ENCODE data around the gene GNGT1. TPM values are rescaled to one million over a fixed set of nuclear protein-coding genes. Genes with fewer than 3 reads are reported as not detected.

GNGT1 gene
- total RNA-seq, 1 experiment from 2014 or later: 0.20 TPM

DNA sequence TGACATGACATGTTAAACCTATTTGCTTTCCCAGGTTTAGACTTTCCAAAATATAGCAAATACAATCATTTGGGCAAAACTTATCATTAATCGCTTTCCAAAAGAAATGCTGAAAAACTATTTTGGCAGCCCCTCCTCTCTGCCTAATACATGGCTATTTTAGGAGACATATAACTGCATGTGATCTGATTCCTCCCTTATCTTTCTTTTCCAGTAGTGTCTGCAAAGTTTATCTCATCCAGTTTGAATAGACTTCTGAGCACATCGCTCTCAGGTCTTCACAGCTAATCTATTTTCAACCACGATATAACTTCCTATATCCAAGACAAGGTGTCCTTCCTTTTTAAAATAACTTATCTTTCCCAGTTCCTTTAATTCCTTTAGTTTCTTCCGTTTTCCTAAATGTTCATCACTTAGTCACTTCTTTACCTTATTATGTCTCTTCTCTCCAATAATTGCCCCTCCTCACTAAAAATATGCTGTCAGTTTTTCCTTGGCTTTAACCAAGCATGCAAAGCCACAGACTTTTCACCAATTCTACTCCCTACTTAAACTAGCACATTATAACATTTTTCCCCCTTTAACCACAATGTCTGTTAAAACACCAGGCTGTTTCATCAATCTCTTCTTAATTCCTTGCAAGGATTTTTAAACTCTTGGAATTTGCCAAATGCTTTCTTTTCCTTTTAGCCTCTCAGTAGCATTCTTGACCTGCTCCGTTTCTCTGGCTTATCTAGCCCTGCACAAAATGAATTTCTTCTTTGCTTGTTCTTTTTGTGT is 39.6 kb downstream of the GNGT1 start:
- Histone ChIP-seq H3K9me3 (ENCODE audit: control insufficient read depth, low read depth, low read length) (no peaks in the 10 kb centered on the region), H2BK12ac (ENCODE audit: insufficient read length, low read depth, low read length) (no peak overlapping the region), H2BK5ac (ENCODE audit: insufficient read length, low read length) (no peak overlapping the region), H2BK15ac (ENCODE audit: low read depth, low read length) (no peak overlapping the region), H3K4me1 (ENCODE audit: insufficient read depth, low read length) (no peaks in the 10 kb centered on the region), H2BK20ac (ENCODE audit: low read depth, low read length, poor library complexity, severe bottlenecking) (no peak overlapping the region), H4K20me1 (ENCODE audit: control insufficient read depth, insufficient read depth, insufficient read length) (no peaks in the 10 kb centered on the region), H2AFZ (ENCODE audit: low read length) (no peak overlapping the region), H3K9ac (ENCODE audit: extremely low read depth, insufficient read length, low read length) (no peak overlapping the region), H3K23ac (ENCODE audit: insufficient read length, low read depth, low read length) (no peak overlapping the region), H3K27ac (ENCODE audit: insufficient read length, low read depth, low read length) (no peak overlapping the region), H3K27me3 (ENCODE audit: insufficient read depth, low read length) (no peaks in the 10 kb centered on the region), H3T11ph (ENCODE audit: low read length) (no peak overlapping the region), H4K91ac (ENCODE audit: insufficient read length, low read depth, low read length) (no peak overlapping the region), H3K56ac (ENCODE audit: insufficient read length, low read depth, low read length) (no peak overlapping the region), H2AK5ac (ENCODE audit: insufficient read length, low read length) (no peak overlapping the region), H3K79me2 (ENCODE audit: insufficient read depth, low read length) (no peaks in the 10 kb centered on the region), H4K5ac (ENCODE audit: insufficient read length, low read depth, low read length) (no peak overlapping the region), H2BK120ac (ENCODE audit: low read depth, low read length, poor library complexity, severe bottlenecking) (no peak overlapping the region), H3K23me2 (ENCODE audit: insufficient read length, low read depth, low read length, poor library complexity, severe bottlenecking) (no peaks in the 10 kb centered on the region), H3K79me1 (ENCODE audit: insufficient read depth, low read depth, low read length, poor library complexity, severe bottlenecking) (no peaks in the 10 kb centered on the region), H3K4me2 (ENCODE audit: insufficient read depth, insufficient read length, low read length) (no peak overlapping the region), H3K14ac (ENCODE audit: insufficient read depth, low read length) (no peak overlapping the region), H4K8ac (replicated peaks; ENCODE audit: insufficient read length, low read depth, low read length) (no peak overlapping the region), H3K4ac (ENCODE audit: low read depth, low read length) (no peak overlapping the region), H3K18ac (ENCODE audit: insufficient read length, low read depth, low read length) (no peak overlapping the region)
- Mint-ChIP-seq H3K36me3 (ENCODE audit: insufficient read depth in 1 of 3, low read depth in 3 of 3) (no peaks in the 10 kb centered on the region), H3K4me3 (no peak overlapping the region), H3K4me1 (no peaks in the 10 kb centered on the region), H3K27me3 (ENCODE audit: low read depth) (no peaks in the 10 kb centered on the region; the same call in 1 of the 2 replicates), H3K9me3 (no peaks in the 10 kb centered on the region), H3K27ac (no peak overlapping the region)
- WGBS (ENCODE audit: extremely low coverage, insufficient read length, low lambda C conversion rate): 100% methylated on average over 1 of the region's 5 CpGs
- DNase-seq: no peak
- TF ChIP-seq, protein P1, sequence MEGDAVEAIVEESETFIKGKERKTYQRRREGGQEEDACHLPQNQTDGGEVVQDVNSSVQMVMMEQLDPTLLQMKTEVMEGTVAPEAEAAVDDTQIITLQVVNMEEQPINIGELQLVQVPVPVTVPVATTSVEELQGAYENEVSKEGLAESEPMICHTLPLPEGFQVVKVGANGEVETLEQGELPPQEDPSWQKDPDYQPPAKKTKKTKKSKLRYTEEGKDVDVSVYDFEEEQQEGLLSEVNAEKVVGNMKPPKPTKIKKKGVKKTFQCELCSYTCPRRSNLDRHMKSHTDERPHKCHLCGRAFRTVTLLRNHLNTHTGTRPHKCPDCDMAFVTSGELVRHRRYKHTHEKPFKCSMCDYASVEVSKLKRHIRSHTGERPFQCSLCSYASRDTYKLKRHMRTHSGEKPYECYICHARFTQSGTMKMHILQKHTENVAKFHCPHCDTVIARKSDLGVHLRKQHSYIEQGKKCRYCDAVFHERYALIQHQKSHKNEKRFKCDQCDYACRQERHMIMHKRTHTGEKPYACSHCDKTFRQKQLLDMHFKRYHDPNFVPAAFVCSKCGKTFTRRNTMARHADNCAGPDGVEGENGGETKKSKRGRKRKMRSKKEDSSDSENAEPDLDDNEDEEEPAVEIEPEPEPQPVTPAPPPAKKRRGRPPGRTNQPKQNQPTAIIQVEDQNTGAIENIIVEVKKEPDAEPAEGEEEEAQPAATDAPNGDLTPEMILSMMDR (conservative IDR thresholded peaks at IDR 0.05): no peak

Data from H9 (cell line).